Activated CD8-positive, alpha-beta memory T cell treated with anti-CD3 and anti-CD28 coated beads, Interleukin-2, amount 50 U/mL, for 48 hours (primary cell): ENCODE data around the gene DENND1A.

Experiments used
- DNase-seq: peaks from one replicate; pipeline ENCODE4 v3.0.0-alpha.2; 2020

DENND1A gene

GRCh38 chr9:123361086-123361730, 568.7 kb downstream of the DENND1A start:
- no peak for DNase-seq

- DNase-seq, result peak; percentile 74
Observed at GRCh38 chr9:123360161-123361085, 569.5 kb downstream of the DENND1A start.

GRCh38 chr9:123359546-123359945, 570.4 kb downstream of the DENND1A start:
- DNase-seq, result no peak

GRCh38 chr9:123359106-123359505, 570.8 kb downstream of the DENND1A start:
- DNase-seq, result no peak

GRCh38 chr9:123358181-123358905, 571.6 kb downstream of the DENND1A start:
- no peak for DNase-seq

- DNase-seq, result no peak
Observed at GRCh38 chr9:123357743-123358059, 572.2 kb downstream of the DENND1A start.

- DNase-seq, result no peak
Observed at GRCh38 chr9:123356851-123357742, 572.8 kb downstream of the DENND1A start.

- DNase-seq, result no peak
Observed at GRCh38 chr9:123355761-123356431, 574.0 kb downstream of the DENND1A start, which contains the start of gene CRB2. CRB2 (plus strand) TSS chr9:123356197; CDS start chr9:123356261, 64 bp downstream.

- DNase-seq, result no peak
Observed at GRCh38 chr9:123354806-123355508, 575.0 kb downstream of the DENND1A start.

- peak; percentile 86 for DNase-seq
Observed at GRCh38 chr9:123353984-123354591, 575.8 kb downstream of the DENND1A start.

- DNase-seq, result no peak
Observed at GRCh38 chr9:123353041-123353440, 576.9 kb downstream of the DENND1A start.

- no peak for DNase-seq
Observed at GRCh38 chr9:123350590-123351310, 579.2 kb downstream of the DENND1A start.

GRCh38 chr9:123349691-123350480, 580.0 kb downstream of the DENND1A start:
- DNase-seq, result peak; percentile 83

- DNase-seq, result no peak
Observed at GRCh38 chr9:123349033-123349432, 580.9 kb downstream of the DENND1A start.

GRCh38 chr9:123348317-123348992, 581.5 kb downstream of the DENND1A start:
- DNase-seq, result no peak

GRCh38 chr9:123347289-123348060, 582.5 kb downstream of the DENND1A start:
- no peak for DNase-seq

- no peak for DNase-seq
Observed at GRCh38 chr9:123346826-123347225, 583.1 kb downstream of the DENND1A start.

- DNase-seq, result no peak
Observed at GRCh38 chr9:123346026-123346425, 583.9 kb downstream of the DENND1A start.
